K562 (cell line): ENCODE data around the gene TAX1BP1. TPM values are rescaled to one million over a fixed set of nuclear protein-coding genes. Genes with fewer than 3 reads are reported as not detected.

Experiments
- ATAC-seq: fragments of 200-7000 bp; cut with Tn5 transposase; 3 replicates; pipeline ENCODE4 v1.9.1; 2020; ENCODE audit warnings: moderate library complexity
- BruUV-seq: library from RNA; stranded (reverse); fragments of 400-500 nt; replicated peaks from 2 replicates; lab custom pipeline; 2021; lab: Mats Ljungman, UMichigan
- CTCF ChIA-PET: fragments of 300-600 bp; formaldehyde crosslinking; extraction: SDS; loops from one replicate; lab custom pipeline; 2021; ENCODE audit warnings: low intra/inter-chr PET ratio; lab: Yijun Ruan, JAX
- POLR2A ChIA-PET: fragments of 300-600, 350-650 bp; sonication (Branson Sonifier 250); formaldehyde crosslinking; extraction: SDS; loops from one replicate; lab custom pipeline; 2021; ENCODE audit warnings: antibody characterized with exemption, inconsistent platforms; lab: Yijun Ruan, JAX
- DNase-seq, 4 experiments: peaks; one replicate each; pipeline versions ENCODE4 v3.0.0 to v3.0.0-alpha.2; 2011 to 2018; ENCODE audit warnings: low spot score in 3 of 4, mixed read lengths in 3 of 4; ENCODE audit errors: extremely low read depth in 1 of 4
- FAIRE-seq: peaks from 2 replicates; lab custom pipeline; 2011; peaks lifted over from hg19 to GRCh38; lab: Jason Lieb, UNC
- H2AFZ ChIP-seq: 2 replicates; pipeline ENCODE4 v1.6.0; 2011; ENCODE audit warnings: low read depth, low read length, control low read depth, inconsistent platforms
- H3K27ac ChIP-seq: fragments of 200-600 bp; 3 replicates; pipeline ENCODE4 v1.8.0; 2011; ENCODE audit warnings: low read depth, mild to moderate bottlenecking, control low read depth, inconsistent platforms, low read length, moderate library complexity, mixed read lengths; ENCODE audit errors: extremely low read depth
- H3K27me3 ChIP-seq, 2 experiments: fragments of 300-600 bp in 1 of 2; 2 replicates in 1 of 2; 3 replicates in 1 of 2; pipeline versions ENCODE4 v1.6.0 to v1.8.0; 2011; ENCODE audit warnings: inconsistent platforms in 2 of 2, low read length in 2 of 2, mild to moderate bottlenecking in 1 of 2, mixed read lengths in 1 of 2, moderate library complexity in 1 of 2; ENCODE audit not compliant: control insufficient read depth in 2 of 2, insufficient read depth in 2 of 2
- H3K36me3 ChIP-seq: fragments of 300-600 bp; 3 replicates; pipeline ENCODE4 v1.8.0; 2011; ENCODE audit warnings: mild to moderate bottlenecking, low read length, inconsistent platforms; ENCODE audit not compliant: control insufficient read depth, insufficient read depth
- H3K4me1 ChIP-seq, 2 experiments: fragments of 200-600 bp in 1 of 2; replicated peaks in 1 of 2; 2 replicates in 1 of 2; 3 replicates in 1 of 2; pipeline versions ENCODE4 v1.5.1 to v1.8.0; 2011; ENCODE audit warnings: inconsistent platforms in 2 of 2, low read length in 2 of 2, mild to moderate bottlenecking in 1 of 2, mixed read lengths in 1 of 2, moderate library complexity in 1 of 2; ENCODE audit not compliant: control insufficient read depth in 2 of 2, insufficient read depth in 2 of 2
- H3K4me2 ChIP-seq: 2 replicates; pipeline ENCODE4 v1.6.1; 2011; ENCODE audit warnings: low read length, control low read depth, inconsistent platforms, mixed read lengths; ENCODE audit not compliant: insufficient read depth
- H3K4me3 ChIP-seq: fragments of 200-600 bp; sonication (generic), shearing (Covaris generic); 2 replicates; pipeline ENCODE4 v1.5.1; 2016; ENCODE audit warnings: control low read depth, inconsistent platforms
- H3K79me2 ChIP-seq: fragments of 200-600 bp; 3 replicates; pipeline ENCODE4 v1.8.0; 2011; ENCODE audit warnings: low read length, inconsistent platforms; ENCODE audit not compliant: control insufficient read depth, insufficient read depth
- H3K9ac ChIP-seq, 2 experiments: 2 replicates each; pipeline versions ENCODE4 v1.6.0 to v1.6.1; 2011; ENCODE audit warnings: low read depth in 2 of 2, low read length in 2 of 2, control low read depth in 1 of 2, inconsistent platforms in 1 of 2, mild to moderate bottlenecking in 1 of 2, mixed read lengths in 1 of 2; ENCODE audit not compliant: insufficient read depth in 1 of 2
- H3K9me1 ChIP-seq: one replicate; pipeline ENCODE4 v1.6.0; 2011; ENCODE audit warnings: inconsistent platforms, mild to moderate bottlenecking, low read length, moderate library complexity; ENCODE audit not compliant: control insufficient read depth, insufficient read depth
- H3K9me3 ChIP-seq: replicated peaks from 2 replicates; pipeline ENCODE4 v1.5.1; 2011; ENCODE audit warnings: low read depth, low read length, inconsistent platforms; ENCODE audit not compliant: control insufficient read depth, insufficient read depth
- H4K20me1 ChIP-seq: replicated peaks from 2 replicates; pipeline ENCODE4 v1.6.1; 2011; ENCODE audit warnings: low read length, inconsistent platforms, mixed read lengths; ENCODE audit not compliant: control insufficient read depth, insufficient read depth
- DDX20 ChIP-seq: fragments of 450-650 bp; IDR thresholded peaks from 2 replicates; pipeline ENCODE4 v1.6.1; 2016; ENCODE audit warnings: missing genetic modification characterization, low read depth, mild to moderate bottlenecking, missing compliant biosample characterization, moderate library complexity
- EP300 ChIP-seq: IDR thresholded peaks from 2 replicates; pipeline ENCODE4 v1.6.1; 2012; ENCODE audit warnings: low read length, improper control_type of control experiment
- ETS1 ChIP-seq: conservative IDR thresholded peaks from 2 replicates; pipeline ENCODE4 v1.6.1; 2011; ENCODE audit warnings: low read depth, mild to moderate bottlenecking, low read length; ENCODE audit not compliant: control insufficient read depth
- FOXM1 ChIP-seq, 2 experiments: fragments of 450-650 bp in 1 of 2; sonication (generic) in 1 of 2; formaldehyde crosslinking in 1 of 2; IDR thresholded peaks; 2 replicates each; pipeline versions ENCODE4 v1.6.1 to v1.9.0; 2017 to 2022; ENCODE audit warnings: low read depth in 2 of 2, mild to moderate bottlenecking in 2 of 2, missing genetic modification reagents in 1 of 2, moderate library complexity in 1 of 2
- KDM5B ChIP-seq: fragments of 200-600 bp; sonication (generic); IDR thresholded peaks from 2 replicates; pipeline ENCODE4 v1.6.1; 2012; ENCODE audit warnings: low read depth, mild to moderate bottlenecking, moderate library complexity, low read length, control low read depth, inconsistent platforms; ENCODE audit not compliant: insufficient replicate concordance
- SAP30 ChIP-seq: fragments of 200-600 bp; sonication (generic); IDR thresholded peaks from 2 replicates; pipeline ENCODE4 v1.6.1; 2012; ENCODE audit warnings: borderline replicate concordance, low read depth, mild to moderate bottlenecking, moderate library complexity, low read length, control low read depth, inconsistent platforms; ENCODE audit not compliant: insufficient read depth, poor library complexity, severe bottlenecking
- SETDB1 ChIP-seq: IDR thresholded peaks from one replicate; pipeline ENCODE4 v1.6.1; 2012; ENCODE audit warnings: low read length, control low read depth, inconsistent platforms
- SP1 ChIP-seq: sonication (generic); formaldehyde crosslinking; IDR thresholded peaks from 2 replicates; pipeline ENCODE4 v1.8.1; 2022; ENCODE audit warnings: mild to moderate bottlenecking, missing genetic modification reagents
- WGBS: fragments of 100-300 bp; shearing (Covaris generic); methylation state at CpG from one replicate; pipeline ENCODE4 v1.1.6; 2016; ENCODE audit warnings: low coverage, mixed read lengths; ENCODE audit not compliant: insufficient coverage; ENCODE audit errors: missing lambda C conversion rate; 5-methylcytosine and 5-hydroxymethylcytosine counted together
- in situ Hi-C: fragments of 300-500 bp; cut with MboI; formaldehyde crosslinking; loops from 4 replicates; pipeline ENCODE4 v1.15.0; 2018; ENCODE audit warnings: inconsistent platforms, mixed read lengths
- intact Hi-C: fragments of 100-400 bp; cut with micrococcal nuclease; formaldehyde crosslinking; loops from 2 replicates; pipeline ENCODE4 v1.14.2; 2022
- polyA plus RNA-seq, 8 experiments: library from polyadenylated mRNA; depleted of rRNA in 4 of 8; stranded (reverse) in 5 of 8; unstranded in 3 of 8; fragments of >200 nt; fragmentation: Nextera tagmentation in 2 of 8; fragmentation: Illumina TruSeq in 1 of 8; extraction: Ambion mirVana in 2 of 8; extraction: Trizol in 1 of 8; gene quantifications; 2 replicates each; pipeline versions ENCODE4 v1.2.1 to v1.2.3, GENCODE V29; 2011 to 2014; ENCODE audit warnings: inconsistent platforms in 1 of 8, missing spikeins in 1 of 8
- total RNA-seq, 7 experiments: library from RNA; depleted of rRNA in 6 of 7; stranded (reverse); fragments of >200 nt in 6 of 7; fragmentation: Illumina TruSeq in 2 of 7; extraction: Trizol in 2 of 7; gene quantifications; 2 replicates each; pipeline versions ENCODE4 v1.2.1 to v1.2.3, GENCODE V29; 2011 to 2021; ENCODE audit warnings: low replicate concordance in 1 of 7
- TF ChIP-seq, protein P1 (sequence below), 2 experiments: fragments of 450-650 bp; conservative IDR thresholded peaks; 2 replicates each; pipeline ENCODE4 v1.6.1; 2017; ENCODE audit warnings: mild to moderate bottlenecking in 2 of 2, moderate library complexity in 2 of 2
- TF ChIP-seq, protein P2 (sequence below), 3 experiments: fragments of 200-800 bp in 1 of 3; fragments of 250-450 bp in 1 of 3; fragments of 450-650 bp in 1 of 3; sonication (Bioruptor Pico) in 1 of 3; sonication (Bioruptor generic) in 1 of 3; formaldehyde crosslinking in 1 of 3; IDR thresholded peaks; 2 replicates each; pipeline versions ENCODE4 v1.6.1 to v1.8.0; 2016 to 2022; ENCODE audit warnings: mild to moderate bottlenecking in 2 of 3, missing genetic modification characterization in 2 of 3, missing compliant biosample characterization in 1 of 3, moderate library complexity in 1 of 3
- TF ChIP-seq, protein P3 (sequence below): fragments of 450-650 bp; formaldehyde crosslinking; IDR thresholded peaks from 2 replicates; pipeline ENCODE4 v1.4.0; 2020; ENCODE audit warnings: mild to moderate bottlenecking, moderate library complexity

Gene TAX1BP1
- total and polyA plus RNA-seq, 9 of the 15 experiments (the other 6 are each of a cell fraction or from before 2014, with no cell fraction given), result 49.0 to 119 (median 75.9) TPM

DNA sequence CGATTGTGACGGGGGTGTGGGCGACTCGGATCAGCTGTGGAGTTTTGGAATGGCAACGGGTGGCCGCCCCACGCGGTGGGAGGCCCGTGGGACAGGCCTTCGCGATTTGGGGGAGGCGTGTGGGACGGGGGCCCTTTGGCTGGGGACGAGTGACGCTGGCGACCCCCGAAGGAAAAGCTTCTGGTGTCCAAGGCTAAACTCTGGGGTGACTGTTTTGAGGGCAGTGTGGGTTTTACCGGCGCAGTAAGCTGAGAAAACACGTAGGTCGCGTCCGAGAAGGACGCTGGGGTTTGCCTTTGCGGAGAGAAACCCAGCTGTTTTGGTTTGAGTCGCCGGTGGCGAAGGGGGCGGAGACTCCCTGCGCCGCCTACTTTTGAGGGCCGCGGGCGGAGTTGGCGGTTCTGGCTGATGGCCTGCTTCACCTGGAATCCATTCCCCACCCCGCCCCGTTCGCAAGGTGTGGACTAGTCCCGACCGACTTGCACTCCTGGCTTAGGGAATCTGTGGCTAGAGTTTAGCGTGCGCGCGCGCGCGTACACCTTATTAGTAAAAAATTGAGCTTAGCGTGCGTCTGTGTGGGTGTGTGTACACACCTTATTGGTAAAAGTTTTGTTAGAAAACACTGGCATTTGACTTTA, 606 bp downstream of the TAX1BP1 start:
- peak; percentile 71 for FAIRE-seq
- TSS peak; percentile 57 for BruUV-seq
- H3K9ac ChIP-seq, result peak overlapping the region; percentile 91 to 92
- intact Hi-C loops (loop anchor here (10.0 kb wide), 1 partner anchor 184 kb away; no protein-coding TSS in a partner anchor), in situ Hi-C loops (no loop called here)
- H2AFZ ChIP-seq, result peak overlapping the region; percentile 89
- peaks cover 48% of the 10 kb centered on the region for H3K79me2 ChIP-seq
- ChIA-PET POLR2A (interaction anchor here (0.6 to 1.8 kb wide), 13 partner anchors 10 to 210 kb away, joined by 3 to 6 read pairs (median 4); partner anchors contain the start of gene HIBADH), CTCF (no interaction called here)
- peak overlapping the region; percentile 92 for H3K4me2 ChIP-seq
- WGBS, result 0% methylated on average over 34 of the region's 49 CpGs
- H3K27ac ChIP-seq, result peak overlapping the region; percentile 93
- no peaks in the 10 kb centered on the region for H3K9me1 ChIP-seq
- no peaks in the 10 kb centered on the region for H3K9me3 ChIP-seq
- H4K20me1 ChIP-seq, result 0 out of 2 replicates have a peak, but pooled peaks cover 4% of the 10 kb centered on the region
- peak; percentile 77 to 95 (median 78) for DNase-seq
- peak; percentile 86 for ATAC-seq
- H3K27me3 ChIP-seq, result no peaks in the 10 kb centered on the region
- no peaks in the 10 kb centered on the region for H3K36me3 ChIP-seq
- peaks cover 9 to 11% of the 10 kb centered on the region in 2 experiments for H3K4me1 ChIP-seq
- H3K4me3 ChIP-seq, result peak overlapping the region; percentile 91
- TF ChIP-seq SAP30, result peak; percentile 79
- TF ChIP-seq SETDB1, result no peak
- peak; percentile 33 for TF ChIP-seq KDM5B
- TF ChIP-seq ETS1, result no peak
- no peak for TF ChIP-seq SP1 (CRISPR knock-in tag)
- TF ChIP-seq, protein P1, sequence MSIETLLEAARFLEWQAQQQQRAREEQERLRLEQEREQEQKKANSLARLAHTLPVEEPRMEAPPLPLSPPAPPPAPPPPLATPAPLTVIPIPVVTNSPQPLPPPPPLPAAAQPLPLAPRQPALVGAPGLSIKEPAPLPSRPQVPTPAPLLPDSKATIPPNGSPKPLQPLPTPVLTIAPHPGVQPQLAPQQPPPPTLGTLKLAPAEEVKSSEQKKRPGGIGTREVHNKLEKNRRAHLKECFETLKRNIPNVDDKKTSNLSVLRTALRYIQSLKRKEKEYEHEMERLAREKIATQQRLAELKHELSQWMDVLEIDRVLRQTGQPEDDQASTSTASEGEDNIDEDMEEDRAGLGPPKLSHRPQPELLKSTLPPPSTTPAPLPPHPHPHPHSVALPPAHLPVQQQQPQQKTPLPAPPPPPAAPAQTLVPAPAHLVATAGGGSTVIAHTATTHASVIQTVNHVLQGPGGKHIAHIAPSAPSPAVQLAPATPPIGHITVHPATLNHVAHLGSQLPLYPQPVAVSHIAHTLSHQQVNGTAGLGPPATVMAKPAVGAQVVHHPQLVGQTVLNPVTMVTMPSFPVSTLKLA (conservative IDR thresholded peaks at IDR 0.05), result peak in 1 of 2 experiments; percentile 25
- no peak for TF ChIP-seq DDX20 (tag)
- TF ChIP-seq, protein P2, sequence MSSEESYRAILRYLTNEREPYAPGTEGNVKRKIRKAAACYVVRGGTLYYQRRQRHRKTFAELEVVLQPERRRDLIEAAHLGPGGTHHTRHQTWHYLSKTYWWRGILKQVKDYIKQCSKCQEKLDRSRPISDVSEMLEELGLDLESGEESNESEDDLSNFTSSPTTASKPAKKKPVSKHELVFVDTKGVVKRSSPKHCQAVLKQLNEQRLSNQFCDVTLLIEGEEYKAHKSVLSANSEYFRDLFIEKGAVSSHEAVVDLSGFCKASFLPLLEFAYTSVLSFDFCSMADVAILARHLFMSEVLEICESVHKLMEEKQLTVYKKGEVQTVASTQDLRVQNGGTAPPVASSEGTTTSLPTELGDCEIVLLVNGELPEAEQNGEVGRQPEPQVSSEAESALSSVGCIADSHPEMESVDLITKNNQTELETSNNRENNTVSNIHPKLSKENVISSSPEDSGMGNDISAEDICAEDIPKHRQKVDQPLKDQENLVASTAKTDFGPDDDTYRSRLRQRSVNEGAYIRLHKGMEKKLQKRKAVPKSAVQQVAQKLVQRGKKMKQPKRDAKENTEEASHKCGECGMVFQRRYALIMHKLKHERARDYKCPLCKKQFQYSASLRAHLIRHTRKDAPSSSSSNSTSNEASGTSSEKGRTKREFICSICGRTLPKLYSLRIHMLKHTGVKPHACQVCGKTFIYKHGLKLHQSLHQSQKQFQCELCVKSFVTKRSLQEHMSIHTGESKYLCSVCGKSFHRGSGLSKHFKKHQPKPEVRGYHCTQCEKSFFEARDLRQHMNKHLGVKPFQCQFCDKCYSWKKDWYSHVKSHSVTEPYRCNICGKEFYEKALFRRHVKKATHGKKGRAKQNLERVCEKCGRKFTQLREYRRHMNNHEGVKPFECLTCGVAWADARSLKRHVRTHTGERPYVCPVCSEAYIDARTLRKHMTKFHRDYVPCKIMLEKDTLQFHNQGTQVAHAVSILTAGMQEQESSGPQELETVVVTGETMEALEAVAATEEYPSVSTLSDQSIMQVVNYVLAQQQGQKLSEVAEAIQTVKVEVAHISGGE (CRISPR knock-in tag; IDR thresholded peaks at IDR 0.05), result peak in 1 of 3 experiments; percentile 23; a peak in 2 of 6 replicates
- TF ChIP-seq FOXM1 (IDR thresholded peaks at IDR 0.05; ENCODE audit: low read depth), result peak; percentile 22; the same call in 1 of the 2 replicates
- no peak for TF ChIP-seq FOXM1 (CRISPR knock-in tag; IDR thresholded peaks at IDR 0.05; ENCODE audit: low read depth)
- 0 out of 2 replicates have a peak, but pooled peaks have one; percentile 9 for TF ChIP-seq EP300
- TF ChIP-seq, protein P3, sequence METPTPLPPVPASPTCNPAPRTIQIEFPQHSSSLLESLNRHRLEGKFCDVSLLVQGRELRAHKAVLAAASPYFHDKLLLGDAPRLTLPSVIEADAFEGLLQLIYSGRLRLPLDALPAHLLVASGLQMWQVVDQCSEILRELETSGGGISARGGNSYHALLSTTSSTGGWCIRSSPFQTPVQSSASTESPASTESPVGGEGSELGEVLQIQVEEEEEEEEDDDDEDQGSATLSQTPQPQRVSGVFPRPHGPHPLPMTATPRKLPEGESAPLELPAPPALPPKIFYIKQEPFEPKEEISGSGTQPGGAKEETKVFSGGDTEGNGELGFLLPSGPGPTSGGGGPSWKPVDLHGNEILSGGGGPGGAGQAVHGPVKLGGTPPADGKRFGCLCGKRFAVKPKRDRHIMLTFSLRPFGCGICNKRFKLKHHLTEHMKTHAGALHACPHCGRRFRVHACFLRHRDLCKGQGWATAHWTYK, result no peak
